H9 (cell line): ENCODE data around the gene PCDHGA6. TPM values are rescaled to one million over a fixed set of nuclear protein-coding genes. Genes with fewer than 3 reads are reported as not detected.

Experiments
- DNase-seq: peaks from one replicate; pipeline ENCODE4 v3.0.0-alpha.2; 2017
- H2AFZ ChIP-seq: one replicate; pipeline ENCODE4 v1.6.1; 2013; ENCODE audit warnings: mild to moderate bottlenecking, low read length, control low read depth, moderate library complexity
- H2AK5ac ChIP-seq: 2 replicates; pipeline ENCODE4 v1.6.1; 2013; ENCODE audit warnings: low read length, control low read depth, mixed read lengths; ENCODE audit not compliant: insufficient read length
- H2BK120ac ChIP-seq: one replicate; pipeline ENCODE4 v1.6.1; 2013; ENCODE audit warnings: low read depth, mild to moderate bottlenecking, low read length, control low read depth, inconsistent platforms; ENCODE audit not compliant: poor library complexity, severe bottlenecking
- H2BK12ac ChIP-seq: 2 replicates; pipeline ENCODE4 v1.6.1; 2013; ENCODE audit warnings: low read length, control low read depth, mixed read lengths, low read depth; ENCODE audit not compliant: insufficient read length
- H2BK15ac ChIP-seq: 2 replicates; pipeline ENCODE4 v1.6.1; 2013; ENCODE audit warnings: low read depth, low read length, control low read depth
- H2BK20ac ChIP-seq: one replicate; pipeline ENCODE4 v1.6.1; 2013; ENCODE audit warnings: low read depth, mild to moderate bottlenecking, low read length, control low read depth, inconsistent platforms; ENCODE audit not compliant: poor library complexity, severe bottlenecking
- H2BK5ac ChIP-seq: 2 replicates; pipeline ENCODE4 v1.6.1; 2013; ENCODE audit warnings: low read length, control low read depth, mixed read lengths; ENCODE audit not compliant: insufficient read length
- H3K14ac ChIP-seq: 2 replicates; pipeline ENCODE4 v1.6.1; 2013; ENCODE audit warnings: low read length, control low read depth; ENCODE audit not compliant: insufficient read depth
- H3K18ac ChIP-seq: 2 replicates; pipeline ENCODE4 v1.6.1; 2013; ENCODE audit warnings: low read depth, mild to moderate bottlenecking, mixed read lengths, low read length, control low read depth; ENCODE audit not compliant: insufficient read length
- H3K23ac ChIP-seq: 2 replicates; pipeline ENCODE4 v1.6.1; 2013; ENCODE audit warnings: low read length, control low read depth, mixed read lengths, low read depth; ENCODE audit not compliant: insufficient read length
- H3K23me2 ChIP-seq: 2 replicates; pipeline ENCODE4 v1.6.1; 2013; ENCODE audit warnings: low read depth, mild to moderate bottlenecking, mixed read lengths, low read length, control low read depth; ENCODE audit not compliant: insufficient read length, poor library complexity, severe bottlenecking
- H3K27ac ChIP-seq: 2 replicates; pipeline ENCODE4 v1.5.1; 2013; ENCODE audit warnings: low read length, control low read depth, mixed read lengths, low read depth; ENCODE audit not compliant: insufficient read length
- H3K27me3 ChIP-seq: 2 replicates; pipeline ENCODE4 v1.6.1; 2013; ENCODE audit warnings: low read length, control low read depth, inconsistent platforms; ENCODE audit not compliant: insufficient read depth
- H3K4ac ChIP-seq: 2 replicates; pipeline ENCODE4 v1.6.1; 2013; ENCODE audit warnings: low read depth, mild to moderate bottlenecking, control low read depth, inconsistent platforms, low read length, moderate library complexity
- H3K4me1 ChIP-seq: 2 replicates; pipeline ENCODE4 v1.6.1; 2013; ENCODE audit warnings: low read length, control low read depth, inconsistent platforms; ENCODE audit not compliant: insufficient read depth
- H3K4me2 ChIP-seq: 2 replicates; pipeline ENCODE4 v1.6.1; 2013; ENCODE audit warnings: low read length, control low read depth, mixed read lengths; ENCODE audit not compliant: insufficient read length, insufficient read depth
- H3K56ac ChIP-seq: 2 replicates; pipeline ENCODE4 v1.6.1; 2013; ENCODE audit warnings: low read depth, mild to moderate bottlenecking, mixed read lengths, low read length, control low read depth; ENCODE audit not compliant: insufficient read length
- H3K79me1 ChIP-seq: 2 replicates; pipeline ENCODE4 v1.6.1; 2013; ENCODE audit warnings: low read depth, mild to moderate bottlenecking, moderate library complexity, low read length, control low read depth, inconsistent platforms; ENCODE audit not compliant: insufficient read depth, poor library complexity, severe bottlenecking
- H3K79me2 ChIP-seq: 2 replicates; pipeline ENCODE4 v1.6.1; 2013; ENCODE audit warnings: low read length, control low read depth, inconsistent platforms; ENCODE audit not compliant: insufficient read depth
- H3K9ac ChIP-seq: 2 replicates; pipeline ENCODE4 v1.6.1; 2013; ENCODE audit warnings: low read length, control low read depth, mixed read lengths; ENCODE audit not compliant: insufficient read length; ENCODE audit errors: extremely low read depth
- H3K9me3 ChIP-seq: one replicate; pipeline ENCODE4 v1.6.1; 2013; ENCODE audit warnings: low read depth, low read length, inconsistent platforms; ENCODE audit not compliant: control insufficient read depth
- H3T11ph ChIP-seq: one replicate; pipeline ENCODE4 v1.6.1; 2013; ENCODE audit warnings: mild to moderate bottlenecking, low read length, control low read depth, inconsistent platforms
- H4K20me1 ChIP-seq: one replicate; pipeline ENCODE4 v1.6.1; 2013; ENCODE audit not compliant: control insufficient read depth, insufficient read length, insufficient read depth
- H4K5ac ChIP-seq: 2 replicates; pipeline ENCODE4 v1.6.1; 2013; ENCODE audit warnings: low read depth, mild to moderate bottlenecking, mixed read lengths, low read length, control low read depth; ENCODE audit not compliant: insufficient read length
- H4K8ac ChIP-seq: replicated peaks from 2 replicates; pipeline ENCODE4 v1.6.1; 2013; ENCODE audit warnings: low read length, control low read depth, mixed read lengths, low read depth; ENCODE audit not compliant: insufficient read length
- H4K91ac ChIP-seq: 2 replicates; pipeline ENCODE4 v1.6.1; 2013; ENCODE audit warnings: low read depth, mild to moderate bottlenecking, moderate library complexity, mixed read lengths, low read length, control low read depth; ENCODE audit not compliant: insufficient read length
- H3K27ac Mint-ChIP-seq, 3 experiments: 2 replicates in 2 of 3; 3 replicates in 1 of 3; pipeline ENCODE4 v1.8.0; 2020 to 2021; ENCODE audit warnings: mixed read lengths in 3 of 3, mild to moderate bottlenecking in 1 of 3, moderate library complexity in 1 of 3
- H3K27me3 Mint-ChIP-seq: 2 replicates; pipeline ENCODE4 v1.8.0; 2021; ENCODE audit warnings: low read depth, mild to moderate bottlenecking, moderate library complexity, mixed read lengths
- H3K36me3 Mint-ChIP-seq, 3 experiments: 2 replicates in 2 of 3; 3 replicates in 1 of 3; pipeline ENCODE4 v1.8.0; 2020 to 2021; ENCODE audit warnings: low read depth in 3 of 3, mixed read lengths in 3 of 3; ENCODE audit not compliant: insufficient read depth in 1 of 3
- H3K4me1 Mint-ChIP-seq, 2 experiments: 2 replicates each; pipeline ENCODE4 v1.8.0; 2020; ENCODE audit warnings: mixed read lengths in 2 of 2
- H3K4me3 Mint-ChIP-seq, 2 experiments: 2 replicates in 1 of 2; 3 replicates in 1 of 2; pipeline ENCODE4 v1.8.0; 2020 to 2021; ENCODE audit warnings: mild to moderate bottlenecking in 2 of 2, mixed read lengths in 2 of 2, moderate library complexity in 1 of 2
- H3K9me3 Mint-ChIP-seq, 2 experiments: 2 replicates in 1 of 2; 3 replicates in 1 of 2; pipeline ENCODE4 v1.8.0; 2020; ENCODE audit warnings: mild to moderate bottlenecking in 2 of 2, mixed read lengths in 2 of 2, moderate library complexity in 1 of 2
- WGBS: extraction: QIAGEN DNeasy Blood & Tissue Kit; methylation state at CpG from one replicate; pipeline ENCODE4 v1.1.7; 2013; ENCODE audit warnings: missing lambda C conversion rate, low lambda C conversion rate, mixed read lengths; ENCODE audit not compliant: insufficient read length; ENCODE audit errors: extremely low coverage; 5-methylcytosine and 5-hydroxymethylcytosine counted together
- total RNA-seq: library from RNA; stranded (reverse); gene quantifications from 2 replicates; pipeline ENCODE4 v1.2.1, GENCODE V29; 2021
- TF ChIP-seq, protein P1 (sequence below): fragments of 200-600 bp; sonication (generic); conservative IDR thresholded peaks from 3 replicates; pipeline ENCODE4 v1.8.0; 2021; ENCODE audit warnings: antibody characterized with exemption, mild to moderate bottlenecking

The PCDHGA6 gene
- total RNA-seq, 1 experiment from 2014 or later, result 1.7 TPM

- Histone ChIP-seq H2BK120ac (no peak overlapping the region), H4K20me1 (no peaks in the 10 kb centered on the region), H3K9ac (no peak overlapping the region), H2AFZ (no peak overlapping the region), H3K9me3 (peaks cover 23% of the 10 kb centered on the region), H2BK5ac (no peak overlapping the region), H3K14ac (no peak overlapping the region), H2BK12ac (no peak overlapping the region), H3K79me2 (no peaks in the 10 kb centered on the region), H3K4me2 (no peak overlapping the region), H2BK20ac (no peak overlapping the region), H3T11ph (no peak overlapping the region), H2BK15ac (no peak overlapping the region), H3K56ac (no peak overlapping the region), H4K91ac (no peak overlapping the region), H3K79me1 (no peaks in the 10 kb centered on the region), H3K4me1 (no peaks in the 10 kb centered on the region), H3K27ac (no peak overlapping the region), H3K18ac (no peak overlapping the region), H4K8ac (no peak overlapping the region), H3K23me2 (no peaks in the 10 kb centered on the region), H4K5ac (no peak overlapping the region), H3K27me3 (no peaks in the 10 kb centered on the region), H3K23ac (no peak overlapping the region), H2AK5ac (no peak overlapping the region), H3K4ac (no peak overlapping the region)
- peak overlapping the region in 1 of 2 experiments; percentile 63; a peak in 1 of 5 replicates for H3K4me3 Mint-ChIP-seq
- TF ChIP-seq, protein P1, sequence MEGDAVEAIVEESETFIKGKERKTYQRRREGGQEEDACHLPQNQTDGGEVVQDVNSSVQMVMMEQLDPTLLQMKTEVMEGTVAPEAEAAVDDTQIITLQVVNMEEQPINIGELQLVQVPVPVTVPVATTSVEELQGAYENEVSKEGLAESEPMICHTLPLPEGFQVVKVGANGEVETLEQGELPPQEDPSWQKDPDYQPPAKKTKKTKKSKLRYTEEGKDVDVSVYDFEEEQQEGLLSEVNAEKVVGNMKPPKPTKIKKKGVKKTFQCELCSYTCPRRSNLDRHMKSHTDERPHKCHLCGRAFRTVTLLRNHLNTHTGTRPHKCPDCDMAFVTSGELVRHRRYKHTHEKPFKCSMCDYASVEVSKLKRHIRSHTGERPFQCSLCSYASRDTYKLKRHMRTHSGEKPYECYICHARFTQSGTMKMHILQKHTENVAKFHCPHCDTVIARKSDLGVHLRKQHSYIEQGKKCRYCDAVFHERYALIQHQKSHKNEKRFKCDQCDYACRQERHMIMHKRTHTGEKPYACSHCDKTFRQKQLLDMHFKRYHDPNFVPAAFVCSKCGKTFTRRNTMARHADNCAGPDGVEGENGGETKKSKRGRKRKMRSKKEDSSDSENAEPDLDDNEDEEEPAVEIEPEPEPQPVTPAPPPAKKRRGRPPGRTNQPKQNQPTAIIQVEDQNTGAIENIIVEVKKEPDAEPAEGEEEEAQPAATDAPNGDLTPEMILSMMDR, result no peak
- DNase-seq, result no peak
- no peaks in the 10 kb centered on the region for H3K4me1 Mint-ChIP-seq
- H3K27ac Mint-ChIP-seq, result no peak overlapping the region
- no CpG with 5 or more reads among the region's 53 CpGs for WGBS
- H3K27me3 Mint-ChIP-seq, result peaks cover 3% of the 10 kb centered on the region
- H3K36me3 Mint-ChIP-seq, result peaks cover 59 to 91% (median 63%) of the 10 kb centered on the region in 3 experiments
- peaks cover 67 to 87% of the 10 kb centered on the region in 2 experiments for H3K9me3 Mint-ChIP-seq
Observed at GRCh38 chr5:141427783-141428426, 54.2 kb downstream of the PCDHGA6 start.

Other genes starting within 250 kb of the PCDHGA6 start
- 2.8 and 2.9 TPM in 2 replicates for gene PCDHB5, start 238.7 kb upstream of the PCDHGA6 start, total RNA-seq
- 0.22 TPM in 1 of 2 replicates, not detected in the other for gene PCDHB6, start 223.8 kb upstream of the PCDHGA6 start, total RNA-seq
- gene PCDHB7, start 201.2 kb upstream of the PCDHGA6 start, total RNA-seq, result 0.42 and 0.52 TPM in 2 replicates
- 0.57 and 0.86 TPM in 2 replicates for gene PCDHB8, start 196.1 kb upstream of the PCDHGA6 start, total RNA-seq
- 6.5 and 8.0 TPM in 2 replicates for gene PCDHB16, start 191.5 kb upstream of the PCDHGA6 start, total RNA-seq
- gene PCDHB9, start 186.7 kb upstream of the PCDHGA6 start, total RNA-seq, result 2.6 and 2.9 TPM in 2 replicates
- gene PCDHB10, start 181.5 kb upstream of the PCDHGA6 start, total RNA-seq, result 1.5 and 1.6 TPM in 2 replicates
- gene PCDHB11, start 174.3 kb upstream of the PCDHGA6 start, total RNA-seq, result 1.9 and 2.0 TPM in 2 replicates
- 2.3 and 3.1 TPM in 2 replicates for gene PCDHB12, start 165.2 kb upstream of the PCDHGA6 start, total RNA-seq
- 1.5 and 1.7 TPM in 2 replicates for gene PCDHB13, start 160.0 kb upstream of the PCDHGA6 start, total RNA-seq
- 1.5 and 2.4 TPM in 2 replicates for gene PCDHB14, start 150.5 kb upstream of the PCDHGA6 start, total RNA-seq
- gene PCDHB15, start 128.5 kb upstream of the PCDHGA6 start, total RNA-seq, result 5.2 and 7.0 TPM in 2 replicates
- not detected in 2 replicates for gene SLC25A2, start 69.8 kb upstream of the PCDHGA6 start, total RNA-seq
- 90.3 TPM in 2 replicates for gene TAF7, start 53.1 kb upstream of the PCDHGA6 start, total RNA-seq
- 0.63 and 0.72 TPM in 2 replicates for gene PCDHGA1, start 43.4 kb upstream of the PCDHGA6 start, total RNA-seq
- gene PCDHGA2, start 35.1 kb upstream of the PCDHGA6 start, total RNA-seq, result 0.90 and 1.1 TPM in 2 replicates
- 0.88 and 0.94 TPM in 2 replicates for gene PCDHGA3, start 30.1 kb upstream of the PCDHGA6 start, total RNA-seq
- gene PCDHGB1, start 23.8 kb upstream of the PCDHGA6 start, total RNA-seq, result 5.0 and 5.2 TPM in 2 replicates
- 2.3 and 2.6 TPM in 2 replicates for gene PCDHGA4, start 18.9 kb upstream of the PCDHGA6 start, total RNA-seq
- 3.2 and 3.8 TPM in 2 replicates for gene PCDHGB2, start 13.9 kb upstream of the PCDHGA6 start, total RNA-seq
- gene PCDHGA5, start 9.7 kb upstream of the PCDHGA6 start, total RNA-seq, result 1.1 and 1.3 TPM in 2 replicates
- gene PCDHGB3, start 3.6 kb upstream of the PCDHGA6 start, total RNA-seq, result 1.6 and 1.7 TPM in 2 replicates
- 0.83 and 0.88 TPM in 2 replicates for gene PCDHGA7, start 8.9 kb downstream of the PCDHGA6 start, total RNA-seq
- gene PCDHGB4, start 13.8 kb downstream of the PCDHGA6 start, total RNA-seq, result 3.8 and 4.2 TPM in 2 replicates
- gene PCDHGA8, start 18.7 kb downstream of the PCDHGA6 start, total RNA-seq, result 0.90 and 1.0 TPM in 2 replicates
- 3.6 and 3.8 TPM in 2 replicates for gene PCDHGB5, start 24.1 kb downstream of the PCDHGA6 start, total RNA-seq
- 0.83 and 1.3 TPM in 2 replicates for gene PCDHGA9, start 28.9 kb downstream of the PCDHGA6 start, total RNA-seq
- 5.5 and 6.0 TPM in 2 replicates for gene PCDHGB6, start 34.1 kb downstream of the PCDHGA6 start, total RNA-seq
- 12.5 and 15.1 TPM in 2 replicates for gene PCDHGA10, start 39.1 kb downstream of the PCDHGA6 start, total RNA-seq
- 6.8 and 7.7 TPM in 2 replicates for gene PCDHGB7, start 43.8 kb downstream of the PCDHGA6 start, total RNA-seq
- gene PCDHGA11, start 47.2 kb downstream of the PCDHGA6 start, total RNA-seq, result 2.6 and 2.7 TPM in 2 replicates
- gene PCDHGA12, start 56.6 kb downstream of the PCDHGA6 start, total RNA-seq, result 1.3 and 1.4 TPM in 2 replicates
- 19.8 and 22.6 TPM in 2 replicates for gene PCDHGC3, start 102.1 kb downstream of the PCDHGA6 start, total RNA-seq
- 4.0 and 4.3 TPM in 2 replicates for gene PCDHGC4, start 111.1 kb downstream of the PCDHGA6 start, total RNA-seq
- gene PCDHGC5, start 115.2 kb downstream of the PCDHGA6 start, total RNA-seq, result 0.57 and 0.66 TPM in 2 replicates
- 117 and 123 TPM in 2 replicates for gene DIAPH1, start 245.1 kb downstream of the PCDHGA6 start, total RNA-seq